ENCODE results near the gene RPL29.

GRCh38 chr3:51964521-51964920 lies 31.2 kb downstream of the RPL29 start:
- no peak for TF ChIP-seq CTCF (conservative IDR thresholded peaks at IDR 0.05 in 1 of 2, IDR thresholded peaks at IDR 0.05 in 1 of 2; ENCODE audit: extremely low read depth in 1 of 2, insufficient read depth in 1 of 2, low read depth in 1 of 2, low read length in 2 of 2)
- TF ChIP-seq EZH2 (IDR thresholded peaks at IDR 0.05; ENCODE audit: borderline replicate concordance, low read length): no peak
